GM23338 (cell line): ENCODE data around the gene ARID4B. TPM values are rescaled to one million over a fixed set of nuclear protein-coding genes. Genes with fewer than 3 reads are reported as not detected.

ENCODE experiments used
- ATAC-seq: fragments of 200-7000 bp; cut with Tn5 transposase; 3 replicates; pipeline ENCODE4 v1.9.1; 2020
- DNase-seq: peaks from one replicate; pipeline ENCODE4 v3.0.0-alpha.2; 2015; ENCODE audit warnings: low spot score
- H2AFZ ChIP-seq: fragments of 200-600 bp; sonication (generic); 2 replicates; pipeline ENCODE4 v1.8.0; 2016; ENCODE audit warnings: antibody characterized with exemption, mild to moderate bottlenecking, moderate library complexity
- H3F3A ChIP-seq: fragments of 200-600 bp; sonication (generic); replicated peaks from 2 replicates; pipeline ENCODE4 v1.8.0; 2017; ENCODE audit warnings: antibody characterized with exemption, mixed run types, low read depth
- H3K27ac ChIP-seq: fragments of 200-600 bp; sonication (generic); 2 replicates; pipeline ENCODE4 v1.6.1; 2016; ENCODE audit warnings: low read depth
- H3K27me3 ChIP-seq: fragments of 200-600 bp; sonication (generic); 2 replicates; pipeline ENCODE4 v1.8.0; 2016; ENCODE audit warnings: mild to moderate bottlenecking, mixed run types, moderate library complexity; ENCODE audit not compliant: insufficient read depth
- H3K36me3 ChIP-seq: fragments of 200-600 bp; sonication (generic); 2 replicates; pipeline ENCODE4 v1.8.0; 2016; ENCODE audit warnings: mild to moderate bottlenecking; ENCODE audit not compliant: insufficient read depth
- H3K4me1 ChIP-seq: fragments of 200-600 bp; sonication (generic); 2 replicates; pipeline ENCODE4 v1.8.0; 2016; ENCODE audit warnings: mild to moderate bottlenecking, moderate library complexity; ENCODE audit not compliant: insufficient read depth
- H3K4me2 ChIP-seq: fragments of 200-600 bp; sonication (generic); 2 replicates; pipeline ENCODE4 v1.7.1; 2017; ENCODE audit warnings: mixed run types
- H3K4me3 ChIP-seq: fragments of 200-600 bp; sonication (generic); 2 replicates; pipeline ENCODE4 v1.6.1; 2016; ENCODE audit warnings: mixed run types
- H3K79me2 ChIP-seq: fragments of 200-600 bp; sonication (generic); replicated peaks from 2 replicates; pipeline ENCODE4 v1.8.0; 2017; ENCODE audit warnings: mild to moderate bottlenecking; ENCODE audit not compliant: insufficient read depth
- H3K9me2 ChIP-seq: fragments of 200-600 bp; sonication (generic); 2 replicates; pipeline ENCODE4 v1.8.0; 2017; ENCODE audit not compliant: insufficient read depth
- H4K20me1 ChIP-seq: fragments of 200-600 bp; sonication (generic); replicated peaks from 2 replicates; pipeline ENCODE4 v1.8.0; 2017; ENCODE audit warnings: mild to moderate bottlenecking; ENCODE audit not compliant: insufficient read depth
- H3K27ac Mint-ChIP-seq: 2 replicates; pipeline ENCODE4 v1.8.0; 2020; ENCODE audit warnings: inconsistent platforms, mild to moderate bottlenecking, moderate library complexity, mixed read lengths
- H3K27me3 Mint-ChIP-seq: 3 replicates; pipeline ENCODE4 v1.8.0; 2022; ENCODE audit warnings: low read depth, mild to moderate bottlenecking, moderate library complexity, mixed read lengths, inconsistent platforms; ENCODE audit not compliant: insufficient read depth, poor library complexity
- H3K36me3 Mint-ChIP-seq: 3 replicates; pipeline ENCODE4 v1.8.0; 2021; ENCODE audit warnings: low read depth, mild to moderate bottlenecking, inconsistent platforms, moderate library complexity, mixed read lengths
- H3K4me1 Mint-ChIP-seq: 3 replicates; pipeline ENCODE4 v1.8.0; 2020; ENCODE audit warnings: mild to moderate bottlenecking, inconsistent platforms, mixed read lengths
- H3K4me3 Mint-ChIP-seq: 3 replicates; pipeline ENCODE4 v1.8.0; 2021; ENCODE audit warnings: moderate library complexity, mild to moderate bottlenecking, inconsistent platforms, mixed read lengths
- H3K9me3 Mint-ChIP-seq: 3 replicates; pipeline ENCODE4 v1.8.0; 2020; ENCODE audit warnings: moderate library complexity, mild to moderate bottlenecking, inconsistent platforms, mixed read lengths
- CREB1 ChIP-seq: fragments of 250-450 bp; sonication (Bioruptor Pico); IDR thresholded peaks from 2 replicates; pipeline ENCODE4 v1.5.0; 2020; ENCODE audit warnings: low read depth, mild to moderate bottlenecking, moderate library complexity
- ETS1 ChIP-seq: IDR thresholded peaks from 2 replicates; pipeline ENCODE4 v1.6.1; 2016; ENCODE audit warnings: antibody characterized with exemption
- EZH2 ChIP-seq: fragments of 200-600 bp; sonication (generic); IDR thresholded peaks from one replicate; pipeline ENCODE4 v1.8.0; 2017; ENCODE audit warnings: antibody characterized with exemption, mild to moderate bottlenecking, low read depth; ENCODE audit not compliant: unreplicated experiment
- EZH2phosphoT487 ChIP-seq: fragments of 200-600 bp; sonication (generic); IDR thresholded peaks from one replicate; pipeline ENCODE4 v1.8.1; 2018; ENCODE audit warnings: antibody characterized with exemption; ENCODE audit not compliant: unreplicated experiment
- JUNB ChIP-seq: IDR thresholded peaks from one replicate; pipeline ENCODE4 v1.6.1; 2016; ENCODE audit warnings: antibody characterized with exemption; ENCODE audit not compliant: unreplicated experiment
- NANOG ChIP-seq: IDR thresholded peaks from 2 replicates; pipeline ENCODE4 v1.6.1; 2016; ENCODE audit warnings: antibody characterized with exemption, borderline replicate concordance
- POLR2AphosphoS5 ChIP-seq: IDR thresholded peaks from 2 replicates; pipeline ENCODE4 v1.6.1; 2016; ENCODE audit warnings: antibody characterized with exemption, low read depth
- STAT1 ChIP-seq: IDR thresholded peaks from one replicate; pipeline ENCODE4 v1.6.1; 2016; ENCODE audit warnings: antibody characterized with exemption; ENCODE audit not compliant: unreplicated experiment
- ZNF114 ChIP-seq: fragments of 250-450 bp; sonication (Bioruptor Pico); IDR thresholded peaks from 2 replicates; pipeline ENCODE4 v1.5.0; 2020; ENCODE audit warnings: mild to moderate bottlenecking, moderate library complexity
- ZNF331 ChIP-seq: fragments of 250-450 bp; sonication (Bioruptor Pico); IDR thresholded peaks from 2 replicates; pipeline ENCODE4 v1.5.0; 2020; ENCODE audit warnings: low read depth, mild to moderate bottlenecking, moderate library complexity
- polyA plus RNA-seq: library from polyadenylated mRNA; unstranded; fragments of >200 nt; fragmentation: Nextera tagmentation; extraction: Ambion mirVana; gene quantifications from 2 replicates; pipeline ENCODE4 v1.2.1, GENCODE V29; 2016
- total RNA-seq: library from RNA; depleted of rRNA; stranded (reverse); fragments of >200 nt; shearing (Covaris generic); gene quantifications from 2 replicates; pipeline ENCODE4 v1.2.3, GENCODE V29; 2014
- TF ChIP-seq, protein P1 (sequence below): IDR thresholded peaks from one replicate; pipeline ENCODE4 v1.6.1; 2018; ENCODE audit warnings: antibody characterized with exemption; ENCODE audit not compliant: unreplicated experiment
- TF ChIP-seq, protein P2 (sequence below), 2 experiments: fragments of 200-600 bp in 1 of 2; sonication (generic) in 1 of 2; conservative IDR thresholded peaks; 2 replicates each; pipeline versions ENCODE4 v1.5.1 to v1.6.1; 2016 to 2017; ENCODE audit warnings: antibody characterized with exemption in 2 of 2, low read depth in 2 of 2, mild to moderate bottlenecking in 2 of 2, moderate library complexity in 1 of 2
- TF ChIP-seq, protein P3 (sequence below): fragments of 250-450 bp; sonication (Bioruptor Pico); IDR thresholded peaks from 2 replicates; pipeline ENCODE4 v1.5.0; 2020; ENCODE audit warnings: mild to moderate bottlenecking, moderate library complexity

Gene ARID4B
- total and polyA plus RNA-seq, 2 experiments from 2014 or later = 25.1 to 59.8 TPM

GRCh38 chr1:235152235-235152634 lies 175.7 kb downstream of the ARID4B start:
- ATAC-seq (no peak), DNase-seq (no peak)
- no peak overlapping the region for H3K27ac ChIP-seq
- 0 out of 2 replicates have a peak, but pooled peaks cover 3% of the 10 kb centered on the region for H3F3A ChIP-seq
- no peak overlapping the region for H2AFZ ChIP-seq
- Mint-ChIP-seq H3K4me3 (no peak overlapping the region), H3K36me3 (peaks cover 71% of the 10 kb centered on the region), H3K9me3 (no peaks in the 10 kb centered on the region), H3K4me1 (no peaks in the 10 kb centered on the region), H3K27me3 (peaks cover 3% of the 10 kb centered on the region), H3K27ac (no peak overlapping the region)
- no peaks in the 10 kb centered on the region for H3K4me1 ChIP-seq
- H4K20me1 ChIP-seq = peaks cover 5% of the 10 kb centered on the region
- no peaks in the 10 kb centered on the region for H3K27me3 ChIP-seq
- H3K36me3 ChIP-seq = peaks cover 34% of the 10 kb centered on the region
- H3K4me3 ChIP-seq = no peak overlapping the region
- H3K4me2 ChIP-seq = no peak overlapping the region
- no peaks in the 10 kb centered on the region for H3K9me2 ChIP-seq
- TF ChIP-seq ZNF331 (no peak), POLR2AphosphoS5 (no peak), EZH2phosphoT487 (no peak), JUNB (no peak), CREB1 (CRISPR knock-in tag) (no peak), ZNF114 (no peak), NANOG (no peak), STAT1 (no peak), EZH2 (no peak), ETS1 (no peak)
- TF ChIP-seq, protein P1, sequence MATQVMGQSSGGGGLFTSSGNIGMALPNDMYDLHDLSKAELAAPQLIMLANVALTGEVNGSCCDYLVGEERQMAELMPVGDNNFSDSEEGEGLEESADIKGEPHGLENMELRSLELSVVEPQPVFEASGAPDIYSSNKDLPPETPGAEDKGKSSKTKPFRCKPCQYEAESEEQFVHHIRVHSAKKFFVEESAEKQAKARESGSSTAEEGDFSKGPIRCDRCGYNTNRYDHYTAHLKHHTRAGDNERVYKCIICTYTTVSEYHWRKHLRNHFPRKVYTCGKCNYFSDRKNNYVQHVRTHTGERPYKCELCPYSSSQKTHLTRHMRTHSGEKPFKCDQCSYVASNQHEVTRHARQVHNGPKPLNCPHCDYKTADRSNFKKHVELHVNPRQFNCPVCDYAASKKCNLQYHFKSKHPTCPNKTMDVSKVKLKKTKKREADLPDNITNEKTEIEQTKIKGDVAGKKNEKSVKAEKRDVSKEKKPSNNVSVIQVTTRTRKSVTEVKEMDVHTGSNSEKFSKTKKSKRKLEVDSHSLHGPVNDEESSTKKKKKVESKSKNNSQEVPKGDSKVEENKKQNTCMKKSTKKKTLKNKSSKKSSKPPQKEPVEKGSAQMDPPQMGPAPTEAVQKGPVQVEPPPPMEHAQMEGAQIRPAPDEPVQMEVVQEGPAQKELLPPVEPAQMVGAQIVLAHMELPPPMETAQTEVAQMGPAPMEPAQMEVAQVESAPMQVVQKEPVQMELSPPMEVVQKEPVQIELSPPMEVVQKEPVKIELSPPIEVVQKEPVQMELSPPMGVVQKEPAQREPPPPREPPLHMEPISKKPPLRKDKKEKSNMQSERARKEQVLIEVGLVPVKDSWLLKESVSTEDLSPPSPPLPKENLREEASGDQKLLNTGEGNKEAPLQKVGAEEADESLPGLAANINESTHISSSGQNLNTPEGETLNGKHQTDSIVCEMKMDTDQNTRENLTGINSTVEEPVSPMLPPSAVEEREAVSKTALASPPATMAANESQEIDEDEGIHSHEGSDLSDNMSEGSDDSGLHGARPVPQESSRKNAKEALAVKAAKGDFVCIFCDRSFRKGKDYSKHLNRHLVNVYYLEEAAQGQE = no peak
- TF ChIP-seq, protein P2, sequence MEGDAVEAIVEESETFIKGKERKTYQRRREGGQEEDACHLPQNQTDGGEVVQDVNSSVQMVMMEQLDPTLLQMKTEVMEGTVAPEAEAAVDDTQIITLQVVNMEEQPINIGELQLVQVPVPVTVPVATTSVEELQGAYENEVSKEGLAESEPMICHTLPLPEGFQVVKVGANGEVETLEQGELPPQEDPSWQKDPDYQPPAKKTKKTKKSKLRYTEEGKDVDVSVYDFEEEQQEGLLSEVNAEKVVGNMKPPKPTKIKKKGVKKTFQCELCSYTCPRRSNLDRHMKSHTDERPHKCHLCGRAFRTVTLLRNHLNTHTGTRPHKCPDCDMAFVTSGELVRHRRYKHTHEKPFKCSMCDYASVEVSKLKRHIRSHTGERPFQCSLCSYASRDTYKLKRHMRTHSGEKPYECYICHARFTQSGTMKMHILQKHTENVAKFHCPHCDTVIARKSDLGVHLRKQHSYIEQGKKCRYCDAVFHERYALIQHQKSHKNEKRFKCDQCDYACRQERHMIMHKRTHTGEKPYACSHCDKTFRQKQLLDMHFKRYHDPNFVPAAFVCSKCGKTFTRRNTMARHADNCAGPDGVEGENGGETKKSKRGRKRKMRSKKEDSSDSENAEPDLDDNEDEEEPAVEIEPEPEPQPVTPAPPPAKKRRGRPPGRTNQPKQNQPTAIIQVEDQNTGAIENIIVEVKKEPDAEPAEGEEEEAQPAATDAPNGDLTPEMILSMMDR (conservative IDR thresholded peaks at IDR 0.05; ENCODE audit: low read depth in 2 of 2) = no peak
- TF ChIP-seq, protein P3, sequence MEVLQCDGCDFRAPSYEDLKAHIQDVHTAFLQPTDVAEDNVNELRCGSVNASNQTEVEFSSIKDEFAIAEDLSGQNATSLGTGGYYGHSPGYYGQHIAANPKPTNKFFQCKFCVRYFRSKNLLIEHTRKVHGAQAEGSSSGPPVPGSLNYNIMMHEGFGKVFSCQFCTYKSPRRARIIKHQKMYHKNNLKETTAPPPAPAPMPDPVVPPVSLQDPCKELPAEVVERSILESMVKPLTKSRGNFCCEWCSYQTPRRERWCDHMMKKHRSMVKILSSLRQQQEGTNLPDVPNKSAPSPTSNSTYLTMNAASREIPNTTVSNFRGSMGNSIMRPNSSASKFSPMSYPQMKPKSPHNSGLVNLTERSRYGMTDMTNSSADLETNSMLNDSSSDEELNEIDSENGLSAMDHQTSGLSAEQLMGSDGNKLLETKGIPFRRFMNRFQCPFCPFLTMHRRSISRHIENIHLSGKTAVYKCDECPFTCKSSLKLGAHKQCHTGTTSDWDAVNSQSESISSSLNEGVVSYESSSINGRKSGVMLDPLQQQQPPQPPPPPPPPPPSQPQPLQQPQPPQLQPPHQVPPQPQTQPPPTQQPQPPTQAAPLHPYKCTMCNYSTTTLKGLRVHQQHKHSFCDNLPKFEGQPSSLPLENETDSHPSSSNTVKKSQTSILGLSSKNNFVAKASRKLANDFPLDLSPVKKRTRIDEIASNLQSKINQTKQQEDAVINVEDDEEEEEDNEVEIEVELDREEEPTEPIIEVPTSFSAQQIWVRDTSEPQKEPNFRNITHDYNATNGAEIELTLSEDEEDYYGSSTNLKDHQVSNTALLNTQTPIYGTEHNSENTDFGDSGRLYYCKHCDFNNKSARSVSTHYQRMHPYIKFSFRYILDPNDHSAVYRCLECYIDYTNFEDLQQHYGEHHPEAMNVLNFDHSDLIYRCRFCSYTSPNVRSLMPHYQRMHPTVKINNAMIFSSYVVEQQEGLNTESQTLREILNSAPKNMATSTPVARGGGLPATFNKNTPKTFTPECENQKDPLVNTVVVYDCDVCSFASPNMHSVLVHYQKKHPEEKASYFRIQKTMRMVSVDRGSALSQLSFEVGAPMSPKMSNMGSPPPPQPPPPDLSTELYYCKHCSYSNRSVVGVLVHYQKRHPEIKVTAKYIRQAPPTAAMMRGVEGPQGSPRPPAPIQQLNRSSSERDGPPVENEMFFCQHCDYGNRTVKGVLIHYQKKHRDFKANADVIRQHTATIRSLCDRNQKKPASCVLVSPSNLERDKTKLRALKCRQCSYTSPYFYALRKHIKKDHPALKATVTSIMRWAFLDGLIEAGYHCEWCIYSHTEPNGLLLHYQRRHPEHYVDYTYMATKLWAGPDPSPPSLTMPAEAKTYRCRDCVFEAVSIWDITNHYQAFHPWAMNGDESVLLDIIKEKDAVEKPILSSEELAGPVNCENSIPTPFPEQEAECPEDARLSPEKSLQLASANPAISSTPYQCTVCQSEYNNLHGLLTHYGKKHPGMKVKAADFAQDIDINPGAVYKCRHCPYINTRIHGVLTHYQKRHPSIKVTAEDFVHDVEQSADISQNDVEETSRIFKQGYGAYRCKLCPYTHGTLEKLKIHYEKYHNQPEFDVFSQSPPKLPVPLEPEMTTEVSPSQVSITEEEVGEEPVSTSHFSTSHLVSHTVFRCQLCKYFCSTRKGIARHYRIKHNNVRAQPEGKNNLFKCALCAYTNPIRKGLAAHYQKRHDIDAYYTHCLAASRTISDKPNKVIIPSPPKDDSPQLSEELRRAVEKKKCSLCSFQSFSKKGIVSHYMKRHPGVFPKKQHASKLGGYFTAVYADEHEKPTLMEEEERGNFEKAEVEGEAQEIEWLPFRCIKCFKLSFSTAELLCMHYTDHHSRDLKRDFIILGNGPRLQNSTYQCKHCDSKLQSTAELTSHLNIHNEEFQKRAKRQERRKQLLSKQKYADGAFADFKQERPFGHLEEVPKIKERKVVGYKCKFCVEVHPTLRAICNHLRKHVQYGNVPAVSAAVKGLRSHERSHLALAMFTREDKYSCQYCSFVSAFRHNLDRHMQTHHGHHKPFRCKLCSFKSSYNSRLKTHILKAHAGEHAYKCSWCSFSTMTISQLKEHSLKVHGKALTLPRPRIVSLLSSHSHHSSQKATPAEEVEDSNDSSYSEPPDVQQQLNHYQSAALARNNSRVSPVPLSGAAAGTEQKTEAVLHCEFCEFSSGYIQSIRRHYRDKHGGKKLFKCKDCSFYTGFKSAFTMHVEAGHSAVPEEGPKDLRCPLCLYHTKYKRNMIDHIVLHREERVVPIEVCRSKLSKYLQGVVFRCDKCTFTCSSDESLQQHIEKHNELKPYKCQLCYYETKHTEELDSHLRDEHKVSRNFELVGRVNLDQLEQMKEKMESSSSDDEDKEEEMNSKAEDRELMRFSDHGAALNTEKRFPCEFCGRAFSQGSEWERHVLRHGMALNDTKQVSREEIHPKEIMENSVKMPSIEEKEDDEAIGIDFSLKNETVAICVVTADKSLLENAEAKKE (CRISPR knock-in tag) = no peak
- peaks cover 33% of the 10 kb centered on the region for H3K79me2 ChIP-seq
